Measurements from ENCODE around the gene ZC3H7B.

Gene ZC3H7B

GRCh38 chr22:41353862-41354575 lies 52.7 kb downstream of the ZC3H7B start:
- Histone ChIP-seq H3F3A (ENCODE audit: low read depth) (no peaks in the 10 kb centered on the region), H2AFZ (ENCODE audit: low read length) (no peak overlapping the region), H3K9me2 (replicated peaks; ENCODE audit: low read depth, low read length) (no peaks in the 10 kb centered on the region), H3K4me2 (ENCODE audit: low read depth, low read length, poor library complexity, severe bottlenecking) (no peak overlapping the region), H3K9ac (ENCODE audit: low read depth, low read length, poor library complexity, severe bottlenecking) (no peak overlapping the region), H3K9me3 (ENCODE audit: insufficient read depth, low read depth, low read length) (no peaks in the 10 kb centered on the region), H4K20me1 (ENCODE audit: insufficient read depth, low read length, poor library complexity, severe bottlenecking) (no peaks in the 10 kb centered on the region), H3K36me3 (ENCODE audit: insufficient read depth, low read length) (peaks cover 76% of the 10 kb centered on the region; the same call in 1 of the 2 replicates), H3K4me3 (ENCODE audit: low read length, poor library complexity, severe bottlenecking) (no peak overlapping the region), H3K4me1 (ENCODE audit: insufficient read depth, low read length, poor library complexity, severe bottlenecking) (no peaks in the 10 kb centered on the region), H3K79me2 (ENCODE audit: insufficient read depth, low read length) (no peaks in the 10 kb centered on the region), H3K27me3 (ENCODE audit: insufficient read depth, low read length, poor library complexity, severe bottlenecking) (no peaks in the 10 kb centered on the region)
- no peak for TF ChIP-seq EZH2phosphoT487 (IDR thresholded peaks at IDR 0.05; ENCODE audit: borderline replicate concordance)
- TF ChIP-seq, protein P1, sequence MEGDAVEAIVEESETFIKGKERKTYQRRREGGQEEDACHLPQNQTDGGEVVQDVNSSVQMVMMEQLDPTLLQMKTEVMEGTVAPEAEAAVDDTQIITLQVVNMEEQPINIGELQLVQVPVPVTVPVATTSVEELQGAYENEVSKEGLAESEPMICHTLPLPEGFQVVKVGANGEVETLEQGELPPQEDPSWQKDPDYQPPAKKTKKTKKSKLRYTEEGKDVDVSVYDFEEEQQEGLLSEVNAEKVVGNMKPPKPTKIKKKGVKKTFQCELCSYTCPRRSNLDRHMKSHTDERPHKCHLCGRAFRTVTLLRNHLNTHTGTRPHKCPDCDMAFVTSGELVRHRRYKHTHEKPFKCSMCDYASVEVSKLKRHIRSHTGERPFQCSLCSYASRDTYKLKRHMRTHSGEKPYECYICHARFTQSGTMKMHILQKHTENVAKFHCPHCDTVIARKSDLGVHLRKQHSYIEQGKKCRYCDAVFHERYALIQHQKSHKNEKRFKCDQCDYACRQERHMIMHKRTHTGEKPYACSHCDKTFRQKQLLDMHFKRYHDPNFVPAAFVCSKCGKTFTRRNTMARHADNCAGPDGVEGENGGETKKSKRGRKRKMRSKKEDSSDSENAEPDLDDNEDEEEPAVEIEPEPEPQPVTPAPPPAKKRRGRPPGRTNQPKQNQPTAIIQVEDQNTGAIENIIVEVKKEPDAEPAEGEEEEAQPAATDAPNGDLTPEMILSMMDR (conservative IDR thresholded peaks at IDR 0.05; ENCODE audit: low read length): no peak

GRCh38 chr22:41354979-41355378 lies 53.7 kb downstream of the ZC3H7B start:
- Histone ChIP-seq H3K36me3 (ENCODE audit: insufficient read depth, low read length) (peaks cover 67% of the 10 kb centered on the region; the same call in 1 of the 2 replicates), H3K4me2 (ENCODE audit: low read depth, low read length, poor library complexity, severe bottlenecking) (no peak overlapping the region), H3K9me2 (replicated peaks; ENCODE audit: low read depth, low read length) (no peaks in the 10 kb centered on the region), H3K9ac (ENCODE audit: low read depth, low read length, poor library complexity, severe bottlenecking) (no peak overlapping the region), H3K79me2 (ENCODE audit: insufficient read depth, low read length) (no peaks in the 10 kb centered on the region), H3K4me3 (ENCODE audit: low read length, poor library complexity, severe bottlenecking) (no peak overlapping the region), H3K4me1 (ENCODE audit: insufficient read depth, low read length, poor library complexity, severe bottlenecking) (no peaks in the 10 kb centered on the region), H4K20me1 (ENCODE audit: insufficient read depth, low read length, poor library complexity, severe bottlenecking) (no peaks in the 10 kb centered on the region), H3K27me3 (ENCODE audit: insufficient read depth, low read length, poor library complexity, severe bottlenecking) (no peaks in the 10 kb centered on the region), H3F3A (ENCODE audit: low read depth) (no peaks in the 10 kb centered on the region), H2AFZ (ENCODE audit: low read length) (no peak overlapping the region), H3K9me3 (ENCODE audit: insufficient read depth, low read depth, low read length) (no peaks in the 10 kb centered on the region)
- TF ChIP-seq, protein P1 (conservative IDR thresholded peaks at IDR 0.05; ENCODE audit: low read length): no peak
- no peak for TF ChIP-seq EZH2phosphoT487 (IDR thresholded peaks at IDR 0.05; ENCODE audit: borderline replicate concordance)

- Histone ChIP-seq H3K4me3 (ENCODE audit: low read length, poor library complexity, severe bottlenecking) (no peak overlapping the region), H4K20me1 (ENCODE audit: insufficient read depth, low read length, poor library complexity, severe bottlenecking) (no peaks in the 10 kb centered on the region), H3K27me3 (ENCODE audit: insufficient read depth, low read length, poor library complexity, severe bottlenecking) (no peaks in the 10 kb centered on the region), H3F3A (ENCODE audit: low read depth) (no peaks in the 10 kb centered on the region), H3K79me2 (ENCODE audit: insufficient read depth, low read length) (no peaks in the 10 kb centered on the region), H3K4me2 (ENCODE audit: low read depth, low read length, poor library complexity, severe bottlenecking) (no peak overlapping the region), H3K4me1 (ENCODE audit: insufficient read depth, low read length, poor library complexity, severe bottlenecking) (no peaks in the 10 kb centered on the region), H3K9me3 (ENCODE audit: insufficient read depth, low read depth, low read length) (no peaks in the 10 kb centered on the region), H2AFZ (ENCODE audit: low read length) (no peak overlapping the region), H3K9ac (ENCODE audit: low read depth, low read length, poor library complexity, severe bottlenecking) (no peak overlapping the region), H3K36me3 (ENCODE audit: insufficient read depth, low read length) (peaks cover 57% of the 10 kb centered on the region; the same call in 1 of the 2 replicates), H3K9me2 (replicated peaks; ENCODE audit: low read depth, low read length) (no peaks in the 10 kb centered on the region)
- TF ChIP-seq EZH2phosphoT487 (IDR thresholded peaks at IDR 0.05; ENCODE audit: borderline replicate concordance): no peak
- TF ChIP-seq, protein P1 (conservative IDR thresholded peaks at IDR 0.05; ENCODE audit: low read length): no peak
These were observed 54.6 kb downstream of the ZC3H7B start for GRCh38 chr22:41355895-41356294.
